CD4-positive, alpha-beta T cell treated with Interleukin-4 for 1 hour (primary cell): ENCODE data around the gene SMCO1.
"Not testable (repeated sequence)": the region's sequence is repeated elsewhere in the genome, so short reads cannot be mapped to it uniquely, and the experiment has no call there.

Source experiments
- DNase-seq, 2 donors: peaks; one replicate each; pipeline ENCODE4 v3.0.0-alpha.2; 2020 to 2022

SMCO1 gene

DNA sequence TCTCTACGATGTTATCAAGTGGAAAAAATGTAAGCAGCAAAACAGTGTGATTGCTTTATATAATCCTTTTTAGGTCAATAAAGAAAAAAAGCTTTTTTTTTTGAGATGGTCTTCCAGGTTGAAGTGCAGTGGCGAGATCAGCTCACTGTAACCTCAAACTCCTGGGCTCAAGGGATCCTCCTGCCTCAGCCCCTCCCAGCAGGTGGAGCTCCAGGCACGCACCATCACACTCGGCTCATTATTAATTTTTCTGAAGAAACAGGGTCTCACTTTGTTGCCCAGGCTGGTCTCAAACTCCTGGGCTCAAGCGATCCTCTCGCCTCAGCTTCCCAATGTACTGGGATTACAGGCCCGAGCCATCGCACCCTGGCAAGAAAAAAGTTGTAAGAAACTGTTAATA lies 28.9 kb downstream of the SMCO1 start:
- peak in 1 of 2 donors; percentile 35 for DNase-seq

DNA sequence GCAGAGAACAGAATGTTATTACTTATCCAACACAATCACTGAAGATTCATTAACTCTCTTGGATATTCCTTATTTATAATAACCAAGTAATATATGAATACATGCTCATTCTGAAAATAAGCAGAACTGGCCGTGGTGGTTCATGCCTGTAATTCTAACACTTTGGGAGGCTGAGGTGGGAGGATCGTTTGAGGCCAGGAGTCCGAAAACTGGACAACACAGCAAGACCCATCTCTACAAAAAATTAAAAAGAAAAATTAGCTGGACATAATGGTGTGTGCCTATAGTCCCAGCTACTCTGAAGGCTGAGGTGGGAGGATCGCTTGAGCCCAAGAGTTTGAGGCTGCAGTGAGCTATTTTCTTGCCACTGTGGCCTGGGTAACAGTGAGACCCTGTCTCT lies 37.5 kb downstream of the SMCO1 start:
- DNase-seq: no peak

DNA sequence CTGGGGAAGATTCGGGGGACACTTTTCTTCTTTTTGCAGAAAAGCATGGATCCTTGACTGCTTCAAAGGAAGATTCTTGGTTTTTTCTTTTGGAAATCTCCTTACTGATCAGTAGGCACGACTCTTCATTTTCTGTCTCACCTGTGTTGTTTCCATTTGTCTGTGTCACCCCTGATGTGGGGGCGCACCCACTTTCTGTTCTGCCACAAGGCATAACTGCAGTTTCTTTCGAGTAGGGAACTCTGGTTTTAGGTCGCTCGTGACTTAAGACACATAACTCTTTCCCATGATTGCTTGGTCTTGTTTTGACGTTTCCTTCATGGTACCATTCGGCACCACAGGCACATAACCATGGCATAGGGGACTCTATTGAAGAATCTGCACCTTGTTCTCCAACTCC lies 42.9 kb downstream of the SMCO1 start:
- no peak for DNase-seq

DNA sequence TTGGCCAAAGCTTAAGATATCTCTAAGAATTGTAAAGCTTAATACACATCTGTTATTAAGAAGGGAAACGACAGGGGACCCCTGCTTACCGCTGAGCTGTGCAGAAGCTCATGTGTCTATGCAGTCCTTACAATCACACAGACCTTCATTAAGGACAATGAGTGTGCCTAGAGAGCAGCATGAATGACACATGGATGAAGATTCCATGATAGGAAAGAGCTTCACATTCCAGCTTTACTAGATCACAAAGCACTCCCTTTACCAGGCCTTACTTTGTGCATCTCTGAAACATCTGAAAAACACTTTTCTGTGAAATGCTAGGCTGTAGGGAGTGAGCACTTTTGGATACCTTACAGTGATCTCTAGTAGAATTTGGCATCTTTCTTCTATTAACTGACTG lies 43.6 kb downstream of the SMCO1 start:
- DNase-seq: no peak

DNA sequence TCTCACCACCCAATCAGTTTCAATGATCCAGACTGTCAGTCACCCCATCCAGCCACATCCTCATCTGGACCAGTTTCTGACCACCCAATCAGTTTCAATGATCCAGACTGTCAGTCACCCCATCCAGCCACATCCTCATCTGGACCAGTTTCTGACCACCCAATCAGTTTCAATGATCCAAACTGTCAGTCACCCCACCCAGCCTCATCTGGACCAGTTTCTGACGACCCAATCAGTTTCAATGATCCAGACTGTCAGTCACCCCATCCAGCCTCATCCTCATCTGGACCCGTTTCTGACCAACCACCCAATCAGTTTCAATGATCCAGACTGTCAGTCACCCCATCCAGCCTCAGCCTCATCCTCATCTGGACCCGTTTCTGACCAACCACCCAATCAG lies 45.0 kb downstream of the SMCO1 start:
- not testable (repeated sequence) for DNase-seq

DNA sequence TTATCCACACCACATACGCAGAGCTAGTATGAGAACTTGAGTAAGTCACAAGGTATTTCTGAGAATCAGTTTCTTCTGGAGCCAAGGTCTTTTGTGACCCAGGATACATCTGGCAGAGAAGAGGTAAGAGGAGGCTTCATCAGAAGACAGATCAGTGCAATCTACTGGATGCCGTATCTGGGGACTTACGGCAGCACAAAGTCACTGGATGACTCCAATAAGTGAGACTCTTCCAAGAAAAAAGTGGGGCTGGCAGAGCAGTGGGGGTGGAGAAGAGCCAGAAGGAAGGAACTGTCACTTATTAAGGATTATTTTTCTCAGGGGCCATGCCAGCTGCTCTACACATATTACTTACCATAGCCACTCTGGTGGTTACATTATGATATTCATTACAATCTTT lies 51.3 kb downstream of the SMCO1 start:
- DNase-seq: no peak

DNA sequence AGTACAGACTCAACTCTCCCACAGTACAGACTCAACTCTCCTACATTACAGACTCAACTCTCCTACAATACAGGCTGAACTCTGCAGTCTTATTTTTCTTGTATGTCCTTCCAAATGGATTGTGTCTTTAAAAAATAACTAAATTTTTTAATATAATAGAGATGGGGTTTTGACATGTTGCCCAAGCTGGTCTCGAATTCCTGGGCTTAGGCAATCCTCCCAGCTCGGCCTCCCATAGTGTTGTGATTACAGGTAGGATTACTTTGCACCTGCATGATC lies 51.7 kb downstream of the SMCO1 start:
- no peak for DNase-seq

DNA sequence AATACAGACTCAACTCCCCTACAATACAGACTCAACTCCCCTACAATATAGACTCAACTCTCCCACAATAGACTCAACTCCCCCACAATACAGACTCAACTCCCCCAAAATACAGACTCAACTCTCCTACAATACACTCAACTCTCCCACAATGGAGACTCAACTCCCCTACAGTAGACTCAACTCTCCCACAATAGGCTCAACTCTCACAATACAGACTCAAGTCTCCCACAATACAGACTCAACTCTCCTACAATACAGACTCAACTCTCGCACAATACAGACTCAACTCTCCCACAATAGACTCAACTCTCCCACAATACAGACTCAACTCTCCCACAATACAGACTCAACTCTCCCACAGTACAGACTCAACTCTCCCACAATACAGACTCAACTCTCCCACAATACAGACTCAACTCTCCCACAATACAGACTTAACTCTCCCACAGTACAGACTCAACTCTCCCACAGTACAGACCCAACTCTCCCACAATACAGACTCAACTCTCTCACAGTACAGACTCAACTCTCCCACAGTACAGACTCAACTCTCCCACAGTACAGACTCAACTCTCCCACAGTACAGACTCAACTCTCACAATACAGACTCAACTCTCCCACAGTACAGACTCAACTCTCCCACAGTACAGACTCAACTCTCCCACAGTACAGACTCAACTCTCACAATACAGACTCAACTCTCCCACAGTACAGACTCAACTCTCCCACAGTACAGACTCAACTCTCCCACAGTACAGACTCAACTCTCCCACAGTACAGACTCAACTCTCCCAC lies 52.3 kb downstream of the SMCO1 start:
- not testable (repeated sequence) for DNase-seq

DNA sequence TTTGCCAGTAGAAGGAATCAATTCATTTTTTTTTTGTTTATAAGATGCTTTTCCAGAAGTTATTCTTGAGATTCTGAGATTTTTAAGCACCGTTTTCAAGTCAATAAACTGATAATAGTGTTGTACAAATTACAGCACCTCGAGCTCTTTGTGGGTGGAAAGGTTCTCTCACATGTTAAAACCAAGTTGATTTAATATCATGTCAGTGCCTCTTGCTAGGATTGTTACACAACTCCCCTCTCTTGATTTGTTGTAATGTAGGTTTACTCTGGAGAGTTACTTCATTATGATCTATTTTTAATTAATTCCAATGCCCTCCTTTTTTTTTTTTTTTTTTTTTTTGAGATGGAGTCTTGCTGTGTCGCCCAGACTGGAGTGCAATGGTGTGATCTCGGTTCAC lies 57.1 kb downstream of the SMCO1 start:
- DNase-seq: no peak

DNA sequence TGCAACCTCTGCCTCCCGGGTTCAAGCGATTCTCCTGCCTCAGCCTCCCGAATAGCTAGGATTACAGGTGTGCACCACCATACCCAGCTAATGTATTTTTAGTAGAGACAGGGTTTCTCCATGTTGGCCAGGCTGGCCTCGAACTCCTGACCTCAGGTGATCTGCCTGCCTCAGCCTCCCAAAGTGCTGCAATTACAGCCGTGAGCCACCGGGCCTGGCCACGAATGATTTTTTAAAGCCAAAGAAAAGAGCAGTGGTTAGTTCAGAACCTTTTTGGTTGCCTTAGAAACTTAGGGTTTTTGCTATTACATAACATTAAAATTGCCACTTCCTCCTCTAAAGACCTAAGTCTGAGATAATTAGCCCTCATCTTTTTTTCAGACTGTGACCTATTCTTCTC lies 57.7 kb downstream of the SMCO1 start:
- DNase-seq: peak; percentile 30 to 38
